Vagina (tissue), 2 donors: ENCODE data around the gene C11orf52. TPM values are rescaled to one million over a fixed set of nuclear protein-coding genes. Genes with fewer than 3 reads are reported as not detected.

Experiments used
- DNase-seq, 2 donors: peaks; one replicate each; pipeline ENCODE4 v3.0.0-alpha.2; 2017; ENCODE audit errors: extremely low spot score in 2 of 2
- H3K27ac ChIP-seq: fragments of 200-600 bp; sonication (generic); one replicate; pipeline ENCODE4 v1.5.1; 2019
- H3K27me3 ChIP-seq: fragments of 200-600 bp; sonication (generic); one replicate; pipeline ENCODE4 v1.5.1; 2019
- H3K36me3 ChIP-seq, 2 donors: fragments of 200-600 bp; sonication (generic); one replicate each; pipeline ENCODE4 v1.5.1; 2017 to 2019
- H3K4me1 ChIP-seq: fragments of 200-600 bp; sonication (generic); one replicate; pipeline ENCODE4 v1.5.1; 2019
- H3K4me3 ChIP-seq, 2 donors: fragments of 200-600 bp; sonication (generic); 1 replicate in 1 of 2; 2 replicates in 1 of 2; pipeline ENCODE4 v1.5.1; 2016 to 2019
- H3K9me3 ChIP-seq: fragments of 200-600 bp; sonication (generic); one replicate; pipeline ENCODE4 v1.5.1; 2019
- CTCF ChIP-seq, 3 experiments: fragments of 450-650 bp in 2 of 3; fragments of 200-600 bp in 1 of 3; sonication (generic) in 1 of 3; IDR thresholded peaks; one replicate each; pipeline ENCODE4 v1.5.1; 2017 to 2019; ENCODE audit warnings: antibody characterized with exemption in 3 of 3, mild to moderate bottlenecking in 2 of 3, moderate library complexity in 2 of 3
- POLR2A ChIP-seq, 2 donors: fragments of 450-650 bp; IDR thresholded peaks; one replicate each; pipeline ENCODE4 v1.6.1; 2017; ENCODE audit warnings: antibody characterized with exemption in 2 of 2, mild to moderate bottlenecking in 2 of 2, moderate library complexity in 2 of 2
- POLR2AphosphoS5 ChIP-seq, 2 donors: sonication (generic); formaldehyde crosslinking; IDR thresholded peaks; one replicate each; pipeline ENCODE4 v1.9.0; 2017; ENCODE audit warnings: antibody characterized with exemption in 2 of 2, mild to moderate bottlenecking in 2 of 2, low read depth in 1 of 2; ENCODE audit not compliant: insufficient read depth in 1 of 2
- intact Hi-C: fragments of 100-400 bp; cut with DNase I; formaldehyde crosslinking; loops from one replicate; pipeline ENCODE4 v1.15.1; 2023
- total RNA-seq: library from RNA; depleted of rRNA; stranded (reverse); fragments of >200 nt; gene quantifications from one replicate; pipeline ENCODE4 v1.2.3, GENCODE V29; 2016

C11orf52 gene
- total RNA-seq, 1 donor from 2014 or later: 1.5 TPM

- peaks cover 27% of the 10 kb centered on the region for H3K4me1 ChIP-seq
- intact Hi-C loops: loop anchor here (10.0 kb wide), 1 partner anchor 46 kb away; the partner anchor contains the start of genes ALG9, CFAP68 and FDXACB1
- no peaks in the 10 kb centered on the region for H3K9me3 ChIP-seq
- no peak overlapping the region for H3K27ac ChIP-seq
- TF ChIP-seq POLR2AphosphoS5 (IDR thresholded peaks at IDR 0.05; ENCODE audit: insufficient read depth in 1 of 2, low read depth in 1 of 2) (no peak), POLR2A (IDR thresholded peaks at IDR 0.05) (no peak), CTCF (IDR thresholded peaks at IDR 0.05) (no peak)
- DNase-seq: no peak
- H3K27me3 ChIP-seq: no peaks in the 10 kb centered on the region
- no peak overlapping the region for H3K4me3 ChIP-seq
- no peaks in the 10 kb centered on the region for H3K36me3 ChIP-seq
Observed at GRCh38 chr11:111920908-111921307, 2.2 kb downstream of the C11orf52 start.

- no peaks in the 10 kb centered on the region for H3K27me3 ChIP-seq
- no peak for DNase-seq
- TF ChIP-seq POLR2A (IDR thresholded peaks at IDR 0.05) (no peak), CTCF (IDR thresholded peaks at IDR 0.05) (no peak), POLR2AphosphoS5 (IDR thresholded peaks at IDR 0.05; ENCODE audit: insufficient read depth in 1 of 2, low read depth in 1 of 2) (no peak)
- no peak overlapping the region for H3K4me3 ChIP-seq
- intact Hi-C loops: loop anchor here (10.0 kb wide), 1 partner anchor 47 kb away; the partner anchor contains the start of genes ALG9, CFAP68 and FDXACB1
- H3K36me3 ChIP-seq: no peaks in the 10 kb centered on the region
- peaks cover 33% of the 10 kb centered on the region for H3K4me1 ChIP-seq
- no peaks in the 10 kb centered on the region for H3K9me3 ChIP-seq
- no peak overlapping the region for H3K27ac ChIP-seq
Observed at GRCh38 chr11:111921541-111922230, 3.0 kb downstream of the C11orf52 start.

GRCh38 chr11:111922803-111923202 lies 4.1 kb downstream of the C11orf52 start:
- TF ChIP-seq POLR2AphosphoS5 (IDR thresholded peaks at IDR 0.05; ENCODE audit: insufficient read depth in 1 of 2, low read depth in 1 of 2): peak in 1 of 2 donors; percentile 96
- no peak for TF ChIP-seq POLR2A (IDR thresholded peaks at IDR 0.05)
- TF ChIP-seq CTCF (IDR thresholded peaks at IDR 0.05): no peak
- intact Hi-C loops: loop anchor here (10.0 kb wide), 1 partner anchor 48 kb away; the partner anchor contains the start of genes ALG9, CFAP68 and FDXACB1
- Histone ChIP-seq H3K27ac (peak overlapping the region; percentile 89), H3K36me3 (no peaks in the 10 kb centered on the region), H3K9me3 (no peaks in the 10 kb centered on the region), H3K4me3 (no peak overlapping the region), H3K27me3 (no peaks in the 10 kb centered on the region), H3K4me1 (peaks cover 39% of the 10 kb centered on the region)
- DNase-seq: no peak

- DNase-seq: no peak
- Histone ChIP-seq H3K4me3 (no peak overlapping the region), H3K4me1 (peaks cover 39% of the 10 kb centered on the region), H3K27ac (peak overlapping the region; percentile 89), H3K9me3 (no peaks in the 10 kb centered on the region), H3K27me3 (no peaks in the 10 kb centered on the region), H3K36me3 (no peaks in the 10 kb centered on the region)
- intact Hi-C loops: loop anchor here (10.0 kb wide), 1 partner anchor 49 kb away; the partner anchor contains the start of genes ALG9, CFAP68 and FDXACB1
- TF ChIP-seq POLR2AphosphoS5 (IDR thresholded peaks at IDR 0.05; ENCODE audit: insufficient read depth in 1 of 2, low read depth in 1 of 2): no peak
- no peak for TF ChIP-seq POLR2A (IDR thresholded peaks at IDR 0.05)
- no peak for TF ChIP-seq CTCF (IDR thresholded peaks at IDR 0.05)
Observed at GRCh38 chr11:111923351-111923788, 4.7 kb downstream of the C11orf52 start.

GRCh38 chr11:111923951-111924350 lies 5.2 kb downstream of the C11orf52 start:
- H3K4me3 ChIP-seq: no peak overlapping the region
- no peaks in the 10 kb centered on the region for H3K36me3 ChIP-seq
- no peak for DNase-seq
- no peaks in the 10 kb centered on the region for H3K27me3 ChIP-seq
- peaks cover 35% of the 10 kb centered on the region for H3K4me1 ChIP-seq
- H3K27ac ChIP-seq: peak overlapping the region; percentile 89
- no peak for TF ChIP-seq POLR2A (IDR thresholded peaks at IDR 0.05)
- no peak for TF ChIP-seq CTCF (IDR thresholded peaks at IDR 0.05)
- peak in 1 of 2 donors; percentile 24 for TF ChIP-seq POLR2AphosphoS5 (IDR thresholded peaks at IDR 0.05; ENCODE audit: insufficient read depth in 1 of 2, low read depth in 1 of 2)
- intact Hi-C loops: loop anchor here (10.0 kb wide), 1 partner anchor 49 kb away; the partner anchor contains the start of genes ALG9, CFAP68 and FDXACB1
- no peaks in the 10 kb centered on the region for H3K9me3 ChIP-seq
